ENCODE data around the gene SUGCT. TPM values are rescaled to one million over a fixed set of nuclear protein-coding genes. Genes with fewer than 3 reads are reported as not detected.
"Not testable (repeated sequence)": the region's sequence is repeated elsewhere in the genome, so short reads cannot be mapped to it uniquely, and the experiment has no call there.

Gene SUGCT
- polyA plus RNA-seq (ENCODE audit: insufficient read depth in 1 of 5, insufficient read length in 5 of 5, low replicate concordance in 1 of 5) = 1 to 10 TPM; 2.3 to 4.6 (median 3.2) TPM
- long read RNA-seq, donor 1 = 0 reads
- long read RNA-seq, donor 2 = 0 reads
- long read RNA-seq, donor 3 = 0 reads
- long read RNA-seq, donor 4 = 0 reads
- long read RNA-seq, donor 5 = 0 reads
- long read RNA-seq, donor 6 = 0 reads
- long read RNA-seq, donor 7 = 0 reads
- long read RNA-seq, donor 8 = 0 reads

- DNase-seq = peak; percentile 92 to 93
These were observed at the start of gene SUGCT, which contains the start of gene MPLKIP for GRCh38 chr7:40134428-40135316. TSS of gene SUGCT (plus strand) at chr7:40135005. TSS of gene MPLKIP (minus strand) at chr7:40134622. CDS start at chr7:40134567, 55 bp downstream.

GRCh38 chr7:40092182-40092581 is 42.6 kb upstream of the SUGCT start:
- DNase-seq = no peak

GRCh38 chr7:40093631-40094350 is 41.0 kb upstream of the SUGCT start:
- no peak for DNase-seq

- no peak for DNase-seq
These were observed 39.6 kb upstream of the SUGCT start for GRCh38 chr7:40095230-40095629.

- DNase-seq = no peak
These were observed 39.0 kb upstream of the SUGCT start for GRCh38 chr7:40095695-40096327.

- DNase-seq = no peak
These were observed 37.1 kb upstream of the SUGCT start for GRCh38 chr7:40097728-40098127.

- no peak for DNase-seq
These were observed 36.0 kb upstream of the SUGCT start for GRCh38 chr7:40098810-40099209.

GRCh38 chr7:40099837-40100236 is 35.0 kb upstream of the SUGCT start:
- no peak for DNase-seq

- no peak for DNase-seq
These were observed 33.6 kb upstream of the SUGCT start for GRCh38 chr7:40101201-40101600.

GRCh38 chr7:40102897-40103296 is 31.9 kb upstream of the SUGCT start:
- no peak for DNase-seq

GRCh38 chr7:40105879-40106473 is 28.8 kb upstream of the SUGCT start:
- DNase-seq = no peak

- no peak for DNase-seq
These were observed 18.9 kb upstream of the SUGCT start for GRCh38 chr7:40115936-40116335.

GRCh38 chr7:40117199-40117598 is 17.6 kb upstream of the SUGCT start:
- not testable (repeated sequence) for DNase-seq

GRCh38 chr7:40118201-40118600 is 16.6 kb upstream of the SUGCT start:
- not testable (repeated sequence) for DNase-seq

- no peak for DNase-seq
These were observed 14.8 kb upstream of the SUGCT start for GRCh38 chr7:40120020-40120419.

GRCh38 chr7:40122100-40122939 is 12.5 kb upstream of the SUGCT start:
- not testable (repeated sequence) for DNase-seq

GRCh38 chr7:40122940-40123254 is 11.9 kb upstream of the SUGCT start:
- DNase-seq = no peak

- DNase-seq = peak in 1 of 2 donors; percentile 1
These were observed 1.0 kb upstream of the SUGCT start for GRCh38 chr7:40133561-40134427.

GRCh38 chr7:40135317-40135610 is 459 bp downstream of the SUGCT start:
- DNase-seq = no peak

- no peak for DNase-seq
These were observed 2.8 kb downstream of the SUGCT start for GRCh38 chr7:40137563-40137962.
